CD8-positive, alpha-beta memory T cell (primary cell): ENCODE results near the gene HIRA. TPM values are rescaled to one million over a fixed set of nuclear protein-coding genes. Genes with fewer than 3 reads are reported as not detected.
A peak's percentile ranks its signal among the peaks of the same experiment; 100 is the strongest.

Experiments used
- CTCF ChIA-PET: fragments of 350-600 bp; sonication (Branson Sonifier 250); formaldehyde crosslinking; loops from one replicate; lab custom pipeline; 2021; ENCODE audit warnings: antibody characterized with exemption; lab: Charles Lee
- POLR2A ChIA-PET: fragments of 350-600 bp; sonication (Branson Sonifier 250); formaldehyde crosslinking; loops from one replicate; lab custom pipeline; 2021; ENCODE audit warnings: antibody characterized with exemption; lab: Charles Lee
- DNase-seq, 5 donors: peaks; one replicate each; pipeline versions ENCODE4 v3.0.0 to v3.0.0-alpha.2; 2020 to 2022; ENCODE audit warnings: mixed read lengths in 1 of 5
- H3K27ac ChIP-seq: one replicate; pipeline ENCODE4 v1.7.0; 2013; ENCODE audit warnings: low read depth, mild to moderate bottlenecking, low read length, moderate library complexity
- H3K27me3 ChIP-seq: 2 replicates; pipeline ENCODE4 v1.7.0; 2013; ENCODE audit warnings: low read length, mild to moderate bottlenecking; ENCODE audit not compliant: insufficient read depth, poor library complexity, severe bottlenecking
- H3K36me3 ChIP-seq: 2 replicates; pipeline ENCODE4 v1.7.0; 2013; ENCODE audit warnings: mild to moderate bottlenecking, low read length, moderate library complexity; ENCODE audit not compliant: insufficient read depth
- H3K4me1 ChIP-seq: 2 replicates; pipeline ENCODE4 v1.7.0; 2013; ENCODE audit warnings: mild to moderate bottlenecking, low read length, moderate library complexity; ENCODE audit not compliant: insufficient read depth
- H3K4me3 ChIP-seq: 2 replicates; pipeline ENCODE4 v1.7.0; 2013; ENCODE audit warnings: mild to moderate bottlenecking, low read length
- H3K9me3 ChIP-seq: 2 replicates; pipeline ENCODE4 v1.7.0; 2013; ENCODE audit warnings: mild to moderate bottlenecking, low read length
- H3K27ac Mint-ChIP-seq, 8 donors: one replicate each; pipeline ENCODE4 v1.8.0; 2020 to 2021; ENCODE audit warnings: mixed read lengths in 8 of 8, mild to moderate bottlenecking in 6 of 8, inconsistent platforms in 3 of 8, moderate library complexity in 3 of 8
- H3K27me3 Mint-ChIP-seq, 2 donors: one replicate each; pipeline ENCODE4 v1.8.0; 2020 to 2021; ENCODE audit warnings: mixed read lengths in 2 of 2, mild to moderate bottlenecking in 1 of 2, moderate library complexity in 1 of 2
- H3K36me3 Mint-ChIP-seq, 3 donors: one replicate each; pipeline ENCODE4 v1.8.0; 2020 to 2021; ENCODE audit warnings: mixed read lengths in 3 of 3, inconsistent platforms in 1 of 3, mild to moderate bottlenecking in 1 of 3
- H3K4me1 Mint-ChIP-seq, 3 donors: one replicate each; pipeline ENCODE4 v1.8.0; 2020 to 2021; ENCODE audit warnings: mixed read lengths in 3 of 3, inconsistent platforms in 1 of 3, mild to moderate bottlenecking in 1 of 3
- H3K4me3 Mint-ChIP-seq, 7 donors: one replicate each; pipeline ENCODE4 v1.8.0; 2020 to 2021; ENCODE audit warnings: mixed read lengths in 7 of 7, mild to moderate bottlenecking in 6 of 7, moderate library complexity in 4 of 7, inconsistent platforms in 2 of 7
- H3K9me3 Mint-ChIP-seq, 5 donors: one replicate each; pipeline ENCODE4 v1.8.0; 2020 to 2022; ENCODE audit warnings: mixed read lengths in 5 of 5, mild to moderate bottlenecking in 3 of 5, moderate library complexity in 2 of 5, inconsistent platforms in 1 of 5
- polyA plus RNA-seq: library from polyadenylated mRNA; unstranded; fragments of 300-500 nt; fragmentation: Illumina TruSeq; gene quantifications from one replicate; pipeline ENCODE4 v1.2.3, GENCODE V29; 2021
- total RNA-seq, 2 experiments: library from RNA; stranded (reverse); gene quantifications; one replicate each; pipeline ENCODE4 v1.2.3, GENCODE V29; 2021

HIRA gene
- total and polyA plus RNA-seq, 3 experiments from 2014 or later: 4.6 to 44.8 (median 38.5) TPM

DNA sequence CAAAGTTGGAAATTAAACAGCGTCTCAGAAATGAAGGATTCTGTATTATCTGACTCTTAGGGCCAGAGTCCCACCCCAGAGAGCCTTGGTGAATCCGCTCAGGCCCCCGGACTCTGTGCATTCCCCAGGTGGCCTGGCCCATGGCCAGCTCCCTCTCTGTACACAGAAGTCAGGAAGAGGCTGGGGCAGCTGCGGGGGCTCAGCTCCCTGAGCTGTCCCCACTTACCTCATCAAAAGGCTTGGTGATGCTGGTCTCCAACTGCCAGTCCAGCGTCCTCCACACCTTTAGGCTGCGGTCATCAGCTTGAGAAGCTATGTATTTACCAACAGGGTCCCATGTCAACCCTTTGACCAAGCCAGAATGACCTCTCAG, 35.0 kb downstream of the HIRA start:
- ChIA-PET POLR2A (no interaction called here), CTCF (no interaction called here)
- no peaks in the 10 kb centered on the region for H3K9me3 Mint-ChIP-seq
- Histone ChIP-seq H3K4me3 (no peak overlapping the region), H3K36me3 (peaks cover 61% of the 10 kb centered on the region), H3K9me3 (no peaks in the 10 kb centered on the region), H3K27me3 (no peaks in the 10 kb centered on the region), H3K4me1 (peaks cover 6% of the 10 kb centered on the region), H3K27ac (peak overlapping the region; percentile 78)
- no peak for DNase-seq
- peaks cover 0 to 89% (median 21%) of the 10 kb centered on the region in 3 donors for H3K36me3 Mint-ChIP-seq
- H3K27me3 Mint-ChIP-seq: no peaks in the 10 kb centered on the region
- no peak overlapping the region for H3K4me3 Mint-ChIP-seq
- peak overlapping the region in 1 of 8 donors; percentile 47 for H3K27ac Mint-ChIP-seq
- peaks cover 0 to 1% (median 0%) of the 10 kb centered on the region in 3 donors for H3K4me1 Mint-ChIP-seq

DNA sequence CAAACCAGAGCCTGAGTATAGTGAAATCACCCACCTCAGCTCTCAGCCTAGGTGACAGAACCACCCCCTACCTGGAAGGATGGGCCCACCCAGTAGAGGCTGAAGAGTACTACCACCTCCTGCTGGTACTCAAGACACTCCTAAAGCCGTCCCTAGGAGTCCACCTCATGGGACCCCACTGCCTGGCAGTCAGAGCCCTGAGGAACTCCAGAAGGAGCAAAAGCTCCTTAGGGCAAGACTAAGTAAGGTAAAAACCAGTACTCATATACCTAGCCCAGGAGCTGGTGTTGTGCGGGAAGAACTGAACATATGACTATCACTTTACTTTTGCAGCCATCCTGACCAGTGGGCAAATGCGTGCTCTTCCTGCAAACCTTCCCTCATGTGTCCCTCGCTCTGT, 36.3 kb downstream of the HIRA start:
- no peak overlapping the region for H3K4me3 Mint-ChIP-seq
- POLR2A ChIA-PET: no interaction called here
- H3K27ac ChIP-seq: no peak overlapping the region
- H3K4me3 ChIP-seq: no peak overlapping the region
- no peaks in the 10 kb centered on the region for H3K4me1 Mint-ChIP-seq
- no peaks in the 10 kb centered on the region for H3K9me3 Mint-ChIP-seq
- H3K27me3 ChIP-seq: no peaks in the 10 kb centered on the region
- H3K4me1 ChIP-seq: peaks cover 6% of the 10 kb centered on the region
- H3K36me3 Mint-ChIP-seq: peaks cover 4 to 85% (median 19%) of the 10 kb centered on the region in 3 donors
- H3K27ac Mint-ChIP-seq: peak overlapping the region in 4 of 8 donors; percentile 37 to 79 (median 67)
- H3K9me3 ChIP-seq: no peaks in the 10 kb centered on the region
- CTCF ChIA-PET: no interaction called here
- DNase-seq: no peak
- H3K36me3 ChIP-seq: peaks cover 65% of the 10 kb centered on the region
- no peaks in the 10 kb centered on the region for H3K27me3 Mint-ChIP-seq

- H3K4me3 Mint-ChIP-seq: no peak overlapping the region
- H3K4me1 ChIP-seq: peaks cover 6% of the 10 kb centered on the region
- peak overlapping the region in 2 of 8 donors; percentile 17 to 64 for H3K27ac Mint-ChIP-seq
- no peaks in the 10 kb centered on the region for H3K9me3 ChIP-seq
- no peak for DNase-seq
- no peaks in the 10 kb centered on the region for H3K27me3 Mint-ChIP-seq
- no peak overlapping the region for H3K27ac ChIP-seq
- no peaks in the 10 kb centered on the region for H3K4me1 Mint-ChIP-seq
- POLR2A ChIA-PET: no interaction called here
- no peak overlapping the region for H3K4me3 ChIP-seq
- CTCF ChIA-PET: interaction anchor here (0.7 kb wide), 1 partner anchor 8 kb away, joined by 3 read pairs; no protein-coding TSS in a partner anchor
- H3K36me3 Mint-ChIP-seq: peaks cover 4 to 86% (median 17%) of the 10 kb centered on the region in 3 donors
- no peaks in the 10 kb centered on the region for H3K27me3 ChIP-seq
- H3K9me3 Mint-ChIP-seq: no peaks in the 10 kb centered on the region
- peaks cover 68% of the 10 kb centered on the region for H3K36me3 ChIP-seq
Observed at GRCh38 chr22:19394274-19395050, 37.1 kb downstream of the HIRA start.

DNA sequence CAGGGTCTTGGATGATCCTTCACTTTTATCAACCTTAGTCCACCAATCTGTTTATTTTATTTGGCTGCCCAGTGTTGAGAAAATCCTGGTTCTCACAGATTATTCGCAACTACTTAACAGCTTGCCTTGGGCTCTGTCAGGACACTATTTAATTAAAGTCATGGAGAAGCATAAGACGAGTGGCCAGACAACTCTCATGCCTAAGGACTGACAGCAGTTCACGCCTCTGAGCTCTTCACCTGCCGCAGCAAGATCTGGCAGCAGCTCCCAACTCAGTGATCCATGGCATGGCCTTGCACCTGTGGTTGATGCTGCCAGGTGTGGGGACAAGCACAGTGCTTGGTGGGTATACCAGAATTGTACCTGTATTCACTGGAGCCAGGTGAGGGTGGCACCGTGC, 37.8 kb downstream of the HIRA start:
- Histone ChIP-seq H3K4me1 (peaks cover 6% of the 10 kb centered on the region), H3K27ac (peak overlapping the region; percentile 3), H3K9me3 (no peaks in the 10 kb centered on the region), H3K36me3 (peaks cover 73% of the 10 kb centered on the region), H3K4me3 (no peak overlapping the region), H3K27me3 (no peaks in the 10 kb centered on the region)
- Mint-ChIP-seq H3K36me3 (peaks cover 4 to 87% (median 17%) of the 10 kb centered on the region in 3 donors), H3K9me3 (no peaks in the 10 kb centered on the region), H3K4me3 (no peak overlapping the region), H3K4me1 (no peaks in the 10 kb centered on the region), H3K27me3 (no peaks in the 10 kb centered on the region), H3K27ac (no peak overlapping the region)
- ChIA-PET POLR2A (no interaction called here), CTCF (interaction anchor here (0.7 kb wide), 1 partner anchor 9 kb away, joined by 3 read pairs; no protein-coding TSS in a partner anchor)
- DNase-seq: no peak

GRCh38 chr22:19387575-19387974, 44.0 kb downstream of the HIRA start:
- DNase-seq: no peak
- H3K27ac Mint-ChIP-seq: no peak overlapping the region
- no peak overlapping the region for H3K4me3 Mint-ChIP-seq
- H3K27me3 Mint-ChIP-seq: peaks cover 0 to 2% of the 10 kb centered on the region in 2 donors
- H3K9me3 Mint-ChIP-seq: no peaks in the 10 kb centered on the region
- H3K4me1 ChIP-seq: no peaks in the 10 kb centered on the region
- peaks cover 77% of the 10 kb centered on the region for H3K36me3 ChIP-seq
- ChIA-PET POLR2A (no interaction called here), CTCF (no interaction called here)
- H3K4me1 Mint-ChIP-seq: no peaks in the 10 kb centered on the region
- no peak overlapping the region for H3K27ac ChIP-seq
- H3K27me3 ChIP-seq: no peaks in the 10 kb centered on the region
- H3K36me3 Mint-ChIP-seq: peaks cover 4 to 91% (median 13%) of the 10 kb centered on the region in 3 donors
- no peak overlapping the region for H3K4me3 ChIP-seq
- H3K9me3 ChIP-seq: no peaks in the 10 kb centered on the region

DNA sequence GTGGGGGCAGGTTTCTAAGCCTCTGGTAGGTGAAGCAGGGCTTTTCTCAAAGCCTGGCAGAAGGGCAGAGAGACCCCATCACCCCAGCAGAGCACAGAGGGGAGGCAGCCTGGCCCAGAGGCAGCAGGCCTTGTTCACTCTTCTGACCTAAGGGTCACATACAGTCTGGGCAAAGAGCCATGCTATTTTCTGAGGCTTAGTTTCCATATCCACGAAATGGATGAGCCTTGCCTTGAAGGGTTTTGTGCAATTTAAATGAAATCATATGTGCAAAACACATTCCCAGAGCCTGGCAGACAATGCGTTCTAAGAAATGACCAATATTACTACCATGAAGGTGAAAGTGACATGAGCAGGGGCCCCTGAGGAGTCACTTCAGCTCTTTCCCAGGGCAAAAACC, 44.5 kb downstream of the HIRA start:
- Histone ChIP-seq H3K4me1 (no peaks in the 10 kb centered on the region), H3K27me3 (no peaks in the 10 kb centered on the region), H3K36me3 (peaks cover 77% of the 10 kb centered on the region), H3K9me3 (no peaks in the 10 kb centered on the region), H3K27ac (no peak overlapping the region), H3K4me3 (no peak overlapping the region)
- H3K27me3 Mint-ChIP-seq: peaks cover 0 to 2% of the 10 kb centered on the region in 2 donors
- H3K4me3 Mint-ChIP-seq: no peak overlapping the region
- CTCF ChIA-PET: no interaction called here
- H3K4me1 Mint-ChIP-seq: no peaks in the 10 kb centered on the region
- POLR2A ChIA-PET: no interaction called here
- H3K27ac Mint-ChIP-seq: peak overlapping the region in 1 of 8 donors; percentile 33
- DNase-seq: no peak
- no peaks in the 10 kb centered on the region for H3K9me3 Mint-ChIP-seq
- peaks cover 4 to 91% (median 17%) of the 10 kb centered on the region in 3 donors for H3K36me3 Mint-ChIP-seq

GRCh38 chr22:19386248-19386647, 45.3 kb downstream of the HIRA start:
- Histone ChIP-seq H3K9me3 (no peaks in the 10 kb centered on the region), H3K4me3 (no peak overlapping the region), H3K4me1 (no peaks in the 10 kb centered on the region), H3K27ac (no peak overlapping the region), H3K36me3 (peaks cover 73% of the 10 kb centered on the region), H3K27me3 (no peaks in the 10 kb centered on the region)
- H3K27me3 Mint-ChIP-seq: peaks cover 0 to 2% of the 10 kb centered on the region in 2 donors
- H3K4me3 Mint-ChIP-seq: no peak overlapping the region
- H3K36me3 Mint-ChIP-seq: peaks cover 5 to 93% (median 20%) of the 10 kb centered on the region in 3 donors
- ChIA-PET CTCF (no interaction called here), POLR2A (no interaction called here)
- DNase-seq: no peak
- H3K27ac Mint-ChIP-seq: no peak overlapping the region
- no peaks in the 10 kb centered on the region for H3K4me1 Mint-ChIP-seq
- H3K9me3 Mint-ChIP-seq: no peaks in the 10 kb centered on the region

DNA sequence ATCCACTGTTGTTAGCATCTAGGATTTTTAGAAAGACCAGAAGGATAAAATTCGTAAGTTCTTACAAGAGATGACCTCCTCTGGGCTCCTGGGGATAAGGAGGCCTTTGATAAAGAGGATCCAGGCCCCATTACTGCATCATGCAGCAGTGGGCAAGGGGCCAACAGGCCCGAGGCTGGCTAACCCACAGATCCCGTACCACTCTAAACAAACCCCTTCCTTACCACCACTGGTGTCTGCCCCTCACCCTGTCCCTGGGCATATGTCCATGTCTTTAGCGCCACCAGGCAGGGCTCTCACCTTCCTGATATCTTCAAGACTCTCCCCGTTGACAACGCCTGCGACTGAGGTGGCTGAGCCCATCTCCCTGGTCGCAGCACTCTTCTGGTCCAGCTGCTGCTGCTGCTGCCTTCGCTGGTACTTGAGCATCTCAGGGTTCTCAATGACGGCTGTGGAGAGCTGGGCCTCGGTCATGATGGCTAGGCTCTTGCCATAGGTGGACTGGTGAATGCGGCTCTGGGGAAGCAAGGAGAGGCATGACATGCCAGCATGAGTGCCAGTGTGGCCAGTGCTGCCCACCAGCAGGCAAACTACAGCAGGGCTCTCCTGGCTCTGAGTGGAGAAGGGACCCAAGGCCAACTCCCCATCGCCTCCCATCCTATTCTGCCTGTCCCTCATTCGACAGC, 46.2 kb downstream of the HIRA start:
- Histone ChIP-seq H3K36me3 (peaks cover 69% of the 10 kb centered on the region), H3K27me3 (no peaks in the 10 kb centered on the region), H3K27ac (no peak overlapping the region), H3K4me3 (no peak overlapping the region), H3K9me3 (no peaks in the 10 kb centered on the region), H3K4me1 (no peaks in the 10 kb centered on the region)
- H3K9me3 Mint-ChIP-seq: no peaks in the 10 kb centered on the region
- ChIA-PET CTCF (no interaction called here), POLR2A (no interaction called here)
- H3K27me3 Mint-ChIP-seq: peaks cover 0 to 2% of the 10 kb centered on the region in 2 donors
- H3K27ac Mint-ChIP-seq: peak overlapping the region in 2 of 8 donors; percentile 43 to 86
- no peaks in the 10 kb centered on the region for H3K4me1 Mint-ChIP-seq
- no peak for DNase-seq
- H3K4me3 Mint-ChIP-seq: no peak overlapping the region
- H3K36me3 Mint-ChIP-seq: peaks cover 4 to 91% (median 18%) of the 10 kb centered on the region in 3 donors
